ENCODE results near the gene PDCD7.

GRCh38 chr15:65101411-65101890 is 32.2 kb downstream of the PDCD7 start:
- no peak for TF ChIP-seq HNF4A (CRISPR knock-in tag; IDR thresholded peaks at IDR 0.05)
- TF ChIP-seq HMGXB4 (CRISPR knock-in tag; IDR thresholded peaks at IDR 0.05; ENCODE audit: borderline replicate concordance in 1 of 2, low read depth in 1 of 2), result no peak
- no peak for TF ChIP-seq ZSCAN29 (CRISPR knock-in tag; conservative IDR thresholded peaks at IDR 0.05)
- TF ChIP-seq, protein P1, sequence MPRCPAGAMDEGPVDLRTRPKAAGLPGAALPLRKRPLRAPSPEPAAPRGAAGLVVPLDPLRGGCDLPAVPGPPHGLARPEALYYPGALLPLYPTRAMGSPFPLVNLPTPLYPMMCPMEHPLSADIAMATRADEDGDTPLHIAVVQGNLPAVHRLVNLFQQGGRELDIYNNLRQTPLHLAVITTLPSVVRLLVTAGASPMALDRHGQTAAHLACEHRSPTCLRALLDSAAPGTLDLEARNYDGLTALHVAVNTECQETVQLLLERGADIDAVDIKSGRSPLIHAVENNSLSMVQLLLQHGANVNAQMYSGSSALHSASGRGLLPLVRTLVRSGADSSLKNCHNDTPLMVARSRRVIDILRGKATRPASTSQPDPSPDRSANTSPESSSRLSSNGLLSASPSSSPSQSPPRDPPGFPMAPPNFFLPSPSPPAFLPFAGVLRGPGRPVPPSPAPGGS (CRISPR knock-in tag; IDR thresholded peaks at IDR 0.05), result no peak
- TF ChIP-seq POLR2A (IDR thresholded peaks at IDR 0.05; ENCODE audit: insufficient read depth in 1 of 2, low read depth in 2 of 2, low read length in 2 of 2), result no peak
- no peak for TF ChIP-seq MAFF (IDR thresholded peaks at IDR 0.05; ENCODE audit: low read depth, low read length)
- no peak for TF ChIP-seq CBX5 (CRISPR knock-in tag; IDR thresholded peaks at IDR 0.05; ENCODE audit: borderline replicate concordance)
- TF ChIP-seq NCOR1 (IDR thresholded peaks at IDR 0.05; ENCODE audit: borderline replicate concordance, low read length), result no peak

Data from HepG2 (cell line).